Activated B cell treated with CpG ODN at 0.5 μM for 24 hours (primary cell): Measurements from ENCODE around the gene AK2. TPM values are rescaled to one million over a fixed set of nuclear protein-coding genes. Genes with fewer than 3 reads are reported as not detected.

Source experiments
- ATAC-seq: fragments of 200-7000 bp; cut with Tn5 transposase; one replicate; pipeline ENCODE4 v1.10.0; 2021; ENCODE audit warnings: low read depth, mild to moderate bottlenecking, moderate library complexity
- CTCF ChIA-PET: fragments of 350-600 bp; sonication (Branson Sonifier 250); formaldehyde crosslinking; loops from one replicate; lab custom pipeline; 2021; ENCODE audit warnings: antibody characterized with exemption; lab: Charles Lee
- POLR2A ChIA-PET: fragments of 350-600 bp; sonication (Branson Sonifier 250); formaldehyde crosslinking; loops from one replicate; lab custom pipeline; 2021; ENCODE audit warnings: antibody characterized with exemption; lab: Charles Lee
- DNase-seq: peaks from one replicate; pipeline ENCODE4 v3.0.0; 2022
- H3K27ac Mint-ChIP-seq: one replicate; pipeline ENCODE4 v1.8.0; 2020; ENCODE audit warnings: mixed read lengths
- H3K27me3 Mint-ChIP-seq: one replicate; pipeline ENCODE4 v1.8.0; 2021; ENCODE audit warnings: mixed read lengths
- H3K36me3 Mint-ChIP-seq: one replicate; pipeline ENCODE4 v1.8.0; 2021; ENCODE audit warnings: low read depth, mixed read lengths
- H3K4me1 Mint-ChIP-seq: one replicate; pipeline ENCODE4 v1.8.0; 2021; ENCODE audit warnings: mixed read lengths
- H3K4me3 Mint-ChIP-seq: one replicate; pipeline ENCODE4 v1.8.0; 2020; ENCODE audit warnings: mild to moderate bottlenecking, mixed read lengths
- H3K9me3 Mint-ChIP-seq: one replicate; pipeline ENCODE4 v1.8.0; 2020; ENCODE audit warnings: mixed read lengths
- CTCF ChIP-seq: fragments of 200-600 bp; IDR thresholded peaks from one replicate; pipeline ENCODE4 v1.8.0; 2022; ENCODE audit warnings: antibody characterized with exemption, mild to moderate bottlenecking
- intact Hi-C: fragments of 100-400 bp; cut with micrococcal nuclease; formaldehyde crosslinking; loops from one replicate; pipeline ENCODE4 v1.15.1; 2024
- total RNA-seq: library from RNA; stranded (reverse); gene quantifications from 2 replicates; pipeline ENCODE4 v1.2.3, GENCODE V29; 2022

The AK2 gene
- total RNA-seq, 1 donor from 2014 or later, result 162 TPM

- DNase-seq (no peak), ATAC-seq (no peak)
- Mint-ChIP-seq H3K27me3 (peaks cover 3% of the 10 kb centered on the region), H3K36me3 (no peaks in the 10 kb centered on the region), H3K4me1 (no peaks in the 10 kb centered on the region), H3K27ac (no peak overlapping the region), H3K4me3 (no peak overlapping the region), H3K9me3 (no peaks in the 10 kb centered on the region)
- ChIA-PET CTCF (no interaction called here), POLR2A (no interaction called here)
- no peak for TF ChIP-seq CTCF
- intact Hi-C loops, result no loop called here
Observed at GRCh38 chr1:33045814-33046213, 9.1 kb upstream of the AK2 start.

- H3K27ac Mint-ChIP-seq, result no peak overlapping the region
- DNase-seq (no peak), ATAC-seq (no peak)
- no peak overlapping the region for H3K4me3 Mint-ChIP-seq
- TF ChIP-seq CTCF, result no peak
- POLR2A ChIA-PET, result no interaction called here
- CTCF ChIA-PET, result no interaction called here
- H3K36me3 Mint-ChIP-seq, result no peaks in the 10 kb centered on the region
- no peaks in the 10 kb centered on the region for H3K4me1 Mint-ChIP-seq
- H3K27me3 Mint-ChIP-seq, result peaks cover 3% of the 10 kb centered on the region
- intact Hi-C loops, result no loop called here
- no peaks in the 10 kb centered on the region for H3K9me3 Mint-ChIP-seq
Observed at GRCh38 chr1:33045246-33045645, 8.6 kb upstream of the AK2 start.

- CTCF ChIA-PET, result interaction anchor here (1.1 kb wide), 1 partner anchor 110 kb away, joined by 3 read pairs; no protein-coding TSS in a partner anchor
- DNase-seq, result no peak
- no peak overlapping the region for H3K4me3 Mint-ChIP-seq
- intact Hi-C loops, result no loop called here
- H3K36me3 Mint-ChIP-seq, result no peaks in the 10 kb centered on the region
- POLR2A ChIA-PET, result no interaction called here
- no peaks in the 10 kb centered on the region for H3K9me3 Mint-ChIP-seq
- no peaks in the 10 kb centered on the region for H3K4me1 Mint-ChIP-seq
- no peak overlapping the region for H3K27ac Mint-ChIP-seq
- ATAC-seq, result no peak
- no peak for TF ChIP-seq CTCF
- H3K27me3 Mint-ChIP-seq, result peaks cover 2% of the 10 kb centered on the region
Observed at GRCh38 chr1:33043267-33044092, 6.8 kb upstream of the AK2 start.

DNA sequence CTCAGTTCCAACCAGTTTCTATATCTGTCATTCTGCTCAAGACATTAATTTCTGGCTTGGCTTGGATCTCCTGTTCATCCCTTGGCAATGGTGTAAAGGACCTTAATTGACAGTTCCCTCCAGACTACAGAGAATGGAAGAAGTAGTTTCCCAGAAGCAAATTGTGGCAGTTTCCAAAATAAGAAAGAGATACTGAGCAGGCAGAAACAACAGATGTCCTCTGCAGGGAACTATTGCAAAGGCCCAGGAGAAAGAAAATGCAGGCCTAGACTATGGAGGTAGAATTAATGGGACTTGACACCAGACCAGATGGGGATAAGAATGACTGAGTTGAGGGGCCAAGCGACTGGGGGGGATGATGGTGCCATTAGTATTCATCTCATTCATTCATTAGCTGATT is 6.1 kb upstream of the AK2 start:
- H3K27ac Mint-ChIP-seq, result no peak overlapping the region

More for the DNA sequence above, 6.1 kb upstream of the AK2 start:
- no peak for TF ChIP-seq CTCF
- ATAC-seq (no peak), DNase-seq (no peak)
- Mint-ChIP-seq H3K4me3 (no peak overlapping the region), H3K9me3 (no peaks in the 10 kb centered on the region), H3K36me3 (no peaks in the 10 kb centered on the region), H3K27me3 (peaks cover 2% of the 10 kb centered on the region), H3K4me1 (no peaks in the 10 kb centered on the region)
- ChIA-PET CTCF (no interaction called here), POLR2A (interaction anchor here (0.6 kb wide), 1 partner anchor 14 kb away, joined by 6 read pairs; no protein-coding TSS in a partner anchor)
- intact Hi-C loops, result no loop called here
